HepG2 (cell line): ENCODE measurements around the gene ARHGAP30. TPM values are rescaled to one million over a fixed set of nuclear protein-coding genes. Genes with fewer than 3 reads are reported as not detected.

Source experiments
- CTCF ChIP-seq: sonication (generic); formaldehyde crosslinking; IDR thresholded peaks from 2 replicates; pipeline ENCODE4 v1.5.0; 2020; ENCODE audit warnings: mild to moderate bottlenecking, missing genetic modification reagents, moderate library complexity
- KAT8 ChIP-seq: IDR thresholded peaks from 2 replicates; pipeline ENCODE4 v1.6.1; 2016; ENCODE audit warnings: missing genetic modification reagents, missing compliant biosample characterization
- MTA3 ChIP-seq: sonication (generic); formaldehyde crosslinking; IDR thresholded peaks from 2 replicates; pipeline ENCODE4 v1.4.0; 2020; ENCODE audit warnings: missing genetic modification reagents
- POLR2AphosphoS5 ChIP-seq: IDR thresholded peaks from 2 replicates; pipeline ENCODE4 v1.6.1; 2012; ENCODE audit warnings: low read depth, low read length
- SAP130 ChIP-seq: IDR thresholded peaks from 2 replicates; pipeline ENCODE4 v1.6.1; 2016; ENCODE audit warnings: low read depth
- SPEN ChIP-seq: sonication (generic); formaldehyde crosslinking; IDR thresholded peaks from 2 replicates; pipeline ENCODE4 v1.5.1; 2020; ENCODE audit warnings: low read depth, mild to moderate bottlenecking, missing genetic modification reagents
- SSRP1 ChIP-seq: IDR thresholded peaks from 2 replicates; pipeline ENCODE4 v1.6.1; 2016; ENCODE audit warnings: control low read depth
- YEATS2 ChIP-seq: sonication (generic); formaldehyde crosslinking; IDR thresholded peaks from 2 replicates; pipeline ENCODE4 v1.4.0; 2020; ENCODE audit warnings: missing genetic modification reagents, borderline replicate concordance
- ZEB1 ChIP-seq: IDR thresholded peaks from 2 replicates; pipeline ENCODE4 v1.6.1; 2012; ENCODE audit warnings: mild to moderate bottlenecking, low read depth, inconsistent platforms; ENCODE audit not compliant: insufficient replicate concordance
- ZNF530 ChIP-seq: sonication (generic); formaldehyde crosslinking; IDR thresholded peaks from 2 replicates; pipeline ENCODE4 v1.5.0; 2020; ENCODE audit warnings: low read depth, mild to moderate bottlenecking, missing genetic modification reagents
- ZNF776 ChIP-seq: sonication (generic); formaldehyde crosslinking; IDR thresholded peaks from 2 replicates; pipeline ENCODE4 v1.4.0; 2020; ENCODE audit warnings: mild to moderate bottlenecking, missing genetic modification reagents
- ZNF83 ChIP-seq: sonication (generic); formaldehyde crosslinking; IDR thresholded peaks from 2 replicates; pipeline ENCODE4 v1.4.0; 2020; ENCODE audit warnings: missing genetic modification reagents, mild to moderate bottlenecking, borderline replicate concordance
- polyA plus RNA-seq, 8 experiments: library from polyadenylated mRNA; depleted of rRNA in 3 of 8; stranded (reverse) in 7 of 8; unstranded in 1 of 8; fragments of >200 nt; fragmentation: Illumina TruSeq in 4 of 8; extraction: Trizol in 4 of 8; gene quantifications; 2 replicates each; pipeline versions ENCODE4 v1.2.1 to v1.2.3, GENCODE V29; 2011 to 2016; ENCODE audit warnings: low read depth in 4 of 8, missing spikeins in 1 of 8, mixed read lengths in 1 of 8; ENCODE audit not compliant: insufficient read depth in 1 of 8
- total RNA-seq, 5 experiments: library from RNA; depleted of rRNA; stranded (reverse); fragments of >200 nt; fragmentation: Illumina TruSeq; extraction: Trizol; gene quantifications; 2 replicates each; pipeline ENCODE4 v1.2.3, GENCODE V29; 2016; ENCODE audit warnings: low read depth in 1 of 5
- TF ChIP-seq, protein P1 (sequence below): sonication (generic); formaldehyde crosslinking; IDR thresholded peaks from 2 replicates; pipeline ENCODE4 v1.4.0; 2020; ENCODE audit warnings: missing genetic modification reagents, borderline replicate concordance
- TF ChIP-seq, protein P2 (sequence below): IDR thresholded peaks from 2 replicates; pipeline ENCODE4 v1.6.1; 2016; ENCODE audit warnings: low read depth, missing genetic modification reagents, missing compliant biosample characterization
- TF ChIP-seq, protein P3 (sequence below): sonication (generic); formaldehyde crosslinking; IDR thresholded peaks from 2 replicates; pipeline ENCODE4 v1.5.0; 2020; ENCODE audit warnings: missing genetic modification reagents

ARHGAP30 gene
- total and polyA plus RNA-seq, 2 of the 13 experiments (the other 11 are each of a cell fraction or from before 2014, with no cell fraction given), result 0.13 to 0.20 TPM

GRCh38 chr1:160997323-160998038 lies 72.2 kb downstream of the ARHGAP30 start (continued):
- peak; percentile 43; the same call in 1 of the 2 replicates for TF ChIP-seq KAT8 (CRISPR knock-in tag)
- TF ChIP-seq CTCF (CRISPR knock-in tag), result peak; percentile 84
- 0 out of 2 replicates have a peak, but pooled peaks have one; percentile 38 for TF ChIP-seq SSRP1 (CRISPR knock-in tag)
- TF ChIP-seq SAP130 (CRISPR knock-in tag), result peak; percentile 54
- TF ChIP-seq ZNF83 (CRISPR knock-in tag), result no peak
- TF ChIP-seq, protein P1, sequence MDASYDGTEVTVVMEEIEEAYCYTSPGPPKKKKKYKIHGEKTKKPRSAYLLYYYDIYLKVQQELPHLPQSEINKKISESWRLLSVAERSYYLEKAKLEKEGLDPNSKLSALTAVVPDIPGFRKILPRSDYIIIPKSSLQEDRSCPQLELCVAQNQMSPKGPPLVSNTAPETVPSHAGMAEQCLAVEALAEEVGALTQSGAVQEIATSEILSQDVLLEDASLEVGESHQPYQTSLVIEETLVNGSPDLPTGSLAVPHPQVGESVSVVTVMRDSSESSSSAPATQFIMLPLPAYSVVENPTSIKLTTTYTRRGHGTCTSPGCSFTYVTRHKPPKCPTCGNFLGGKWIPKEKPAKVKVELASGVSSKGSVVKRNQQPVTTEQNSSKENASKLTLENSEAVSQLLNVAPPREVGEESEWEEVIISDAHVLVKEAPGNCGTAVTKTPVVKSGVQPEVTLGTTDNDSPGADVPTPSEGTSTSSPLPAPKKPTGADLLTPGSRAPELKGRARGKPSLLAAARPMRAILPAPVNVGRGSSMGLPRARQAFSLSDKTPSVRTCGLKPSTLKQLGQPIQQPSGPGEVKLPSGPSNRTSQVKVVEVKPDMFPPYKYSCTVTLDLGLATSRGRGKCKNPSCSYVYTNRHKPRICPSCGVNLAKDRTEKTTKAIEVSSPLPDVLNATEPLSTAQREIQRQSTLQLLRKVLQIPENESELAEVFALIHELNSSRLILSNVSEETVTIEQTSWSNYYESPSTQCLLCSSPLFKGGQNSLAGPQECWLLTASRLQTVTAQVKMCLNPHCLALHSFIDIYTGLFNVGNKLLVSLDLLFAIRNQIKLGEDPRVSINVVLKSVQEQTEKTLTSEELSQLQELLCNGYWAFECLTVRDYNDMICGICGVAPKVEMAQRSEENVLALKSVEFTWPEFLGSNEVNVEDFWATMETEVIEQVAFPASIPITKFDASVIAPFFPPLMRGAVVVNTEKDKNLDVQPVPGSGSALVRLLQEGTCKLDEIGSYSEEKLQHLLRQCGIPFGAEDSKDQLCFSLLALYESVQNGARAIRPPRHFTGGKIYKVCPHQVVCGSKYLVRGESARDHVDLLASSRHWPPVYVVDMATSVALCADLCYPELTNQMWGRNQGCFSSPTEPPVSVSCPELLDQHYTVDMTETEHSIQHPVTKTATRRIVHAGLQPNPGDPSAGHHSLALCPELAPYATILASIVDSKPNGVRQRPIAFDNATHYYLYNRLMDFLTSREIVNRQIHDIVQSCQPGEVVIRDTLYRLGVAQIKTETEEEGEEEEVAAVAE (CRISPR knock-in tag), result peak; percentile 71; the same call in 1 of the 2 replicates
- TF ChIP-seq ZEB1, result no peak
- no peak for TF ChIP-seq POLR2AphosphoS5
- peak; percentile 48; the same call in 1 of the 2 replicates for TF ChIP-seq SPEN
- TF ChIP-seq YEATS2 (CRISPR knock-in tag), result peak; percentile 51; the same call in 1 of the 2 replicates
- TF ChIP-seq, protein P2, sequence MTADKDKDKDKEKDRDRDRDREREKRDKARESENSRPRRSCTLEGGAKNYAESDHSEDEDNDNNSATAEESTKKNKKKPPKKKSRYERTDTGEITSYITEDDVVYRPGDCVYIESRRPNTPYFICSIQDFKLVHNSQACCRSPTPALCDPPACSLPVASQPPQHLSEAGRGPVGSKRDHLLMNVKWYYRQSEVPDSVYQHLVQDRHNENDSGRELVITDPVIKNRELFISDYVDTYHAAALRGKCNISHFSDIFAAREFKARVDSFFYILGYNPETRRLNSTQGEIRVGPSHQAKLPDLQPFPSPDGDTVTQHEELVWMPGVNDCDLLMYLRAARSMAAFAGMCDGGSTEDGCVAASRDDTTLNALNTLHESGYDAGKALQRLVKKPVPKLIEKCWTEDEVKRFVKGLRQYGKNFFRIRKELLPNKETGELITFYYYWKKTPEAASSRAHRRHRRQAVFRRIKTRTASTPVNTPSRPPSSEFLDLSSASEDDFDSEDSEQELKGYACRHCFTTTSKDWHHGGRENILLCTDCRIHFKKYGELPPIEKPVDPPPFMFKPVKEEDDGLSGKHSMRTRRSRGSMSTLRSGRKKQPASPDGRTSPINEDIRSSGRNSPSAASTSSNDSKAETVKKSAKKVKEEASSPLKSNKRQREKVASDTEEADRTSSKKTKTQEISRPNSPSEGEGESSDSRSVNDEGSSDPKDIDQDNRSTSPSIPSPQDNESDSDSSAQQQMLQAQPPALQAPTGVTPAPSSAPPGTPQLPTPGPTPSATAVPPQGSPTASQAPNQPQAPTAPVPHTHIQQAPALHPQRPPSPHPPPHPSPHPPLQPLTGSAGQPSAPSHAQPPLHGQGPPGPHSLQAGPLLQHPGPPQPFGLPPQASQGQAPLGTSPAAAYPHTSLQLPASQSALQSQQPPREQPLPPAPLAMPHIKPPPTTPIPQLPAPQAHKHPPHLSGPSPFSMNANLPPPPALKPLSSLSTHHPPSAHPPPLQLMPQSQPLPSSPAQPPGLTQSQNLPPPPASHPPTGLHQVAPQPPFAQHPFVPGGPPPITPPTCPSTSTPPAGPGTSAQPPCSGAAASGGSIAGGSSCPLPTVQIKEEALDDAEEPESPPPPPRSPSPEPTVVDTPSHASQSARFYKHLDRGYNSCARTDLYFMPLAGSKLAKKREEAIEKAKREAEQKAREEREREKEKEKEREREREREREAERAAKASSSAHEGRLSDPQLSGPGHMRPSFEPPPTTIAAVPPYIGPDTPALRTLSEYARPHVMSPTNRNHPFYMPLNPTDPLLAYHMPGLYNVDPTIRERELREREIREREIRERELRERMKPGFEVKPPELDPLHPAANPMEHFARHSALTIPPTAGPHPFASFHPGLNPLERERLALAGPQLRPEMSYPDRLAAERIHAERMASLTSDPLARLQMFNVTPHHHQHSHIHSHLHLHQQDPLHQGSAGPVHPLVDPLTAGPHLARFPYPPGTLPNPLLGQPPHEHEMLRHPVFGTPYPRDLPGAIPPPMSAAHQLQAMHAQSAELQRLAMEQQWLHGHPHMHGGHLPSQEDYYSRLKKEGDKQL, result no peak
- no peak for TF ChIP-seq ZNF530 (CRISPR knock-in tag)
- no peak for TF ChIP-seq ZNF776
- TF ChIP-seq, protein P3, sequence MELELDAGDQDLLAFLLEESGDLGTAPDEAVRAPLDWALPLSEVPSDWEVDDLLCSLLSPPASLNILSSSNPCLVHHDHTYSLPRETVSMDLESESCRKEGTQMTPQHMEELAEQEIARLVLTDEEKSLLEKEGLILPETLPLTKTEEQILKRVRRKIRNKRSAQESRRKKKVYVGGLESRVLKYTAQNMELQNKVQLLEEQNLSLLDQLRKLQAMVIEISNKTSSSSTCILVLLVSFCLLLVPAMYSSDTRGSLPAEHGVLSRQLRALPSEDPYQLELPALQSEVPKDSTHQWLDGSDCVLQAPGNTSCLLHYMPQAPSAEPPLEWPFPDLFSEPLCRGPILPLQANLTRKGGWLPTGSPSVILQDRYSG (CRISPR knock-in tag), result no peak
- no peak for TF ChIP-seq MTA3
